K562 (cell line): ENCODE data around the gene MEF2C. TPM values are rescaled to one million over a fixed set of nuclear protein-coding genes. Genes with fewer than 3 reads are reported as not detected.
A peak's percentile ranks its signal among the peaks of the same experiment; 100 is the strongest.

Source experiments
- CEBPZ ChIP-seq: fragments of 150-350 bp; IDR thresholded peaks from 2 replicates; pipeline ENCODE4 v1.6.1; 2014; ENCODE audit warnings: low read depth, mild to moderate bottlenecking, low read length, borderline replicate concordance
- CHCHD3 ChIP-seq: fragments of 250-450 bp; sonication (Bioruptor Pico); IDR thresholded peaks from 2 replicates; pipeline ENCODE4 v2.1.2; 2022; ENCODE audit warnings: mild to moderate bottlenecking
- MAFG ChIP-seq: fragments of 450-650 bp; conservative IDR thresholded peaks from 2 replicates; pipeline ENCODE4 v1.6.1; 2016; ENCODE audit warnings: missing genetic modification characterization, missing compliant biosample characterization
- MAX ChIP-seq: sonication (generic); formaldehyde crosslinking; IDR thresholded peaks from 2 replicates; pipeline ENCODE4 v1.9.0; 2022; ENCODE audit warnings: mild to moderate bottlenecking, missing genetic modification reagents
- MTA3 ChIP-seq: fragments of 450-650 bp; formaldehyde crosslinking; IDR thresholded peaks from 2 replicates; pipeline ENCODE4 v1.6.1; 2017; ENCODE audit warnings: mild to moderate bottlenecking, borderline replicate concordance
- MTF1 ChIP-seq: fragments of 250-450 bp; sonication (Bioruptor Pico); IDR thresholded peaks from 2 replicates; pipeline ENCODE4 v1.9.0; 2021; ENCODE audit warnings: moderate library complexity, mild to moderate bottlenecking, inconsistent platforms, borderline replicate concordance
- MXD1 ChIP-seq: fragments of 250-450 bp; sonication (Bioruptor Pico); IDR thresholded peaks from 2 replicates; pipeline ENCODE4 v1.8.0; 2021; ENCODE audit warnings: borderline replicate concordance, mild to moderate bottlenecking, moderate library complexity; ENCODE audit not compliant: poor library complexity, severe bottlenecking
- NBN ChIP-seq: fragments of 450-650 bp; IDR thresholded peaks from 2 replicates; pipeline ENCODE4 v1.6.1; 2016; ENCODE audit warnings: low read depth, mild to moderate bottlenecking
- RERE ChIP-seq: sonication (generic); formaldehyde crosslinking; IDR thresholded peaks from 2 replicates; pipeline ENCODE4 v1.8.0; 2023; ENCODE audit warnings: missing genetic modification reagents, mild to moderate bottlenecking, borderline replicate concordance
- SMARCE1 ChIP-seq: fragments of 450-650 bp; IDR thresholded peaks from 2 replicates; pipeline ENCODE4 v1.7.1; 2016; ENCODE audit warnings: mild to moderate bottlenecking
- TRIM24 ChIP-seq, 2 experiments: fragments of 450-650 bp; IDR thresholded peaks; 2 replicates each; pipeline ENCODE4 v1.6.1; 2016
- XRCC4 ChIP-seq: IDR thresholded peaks from one replicate; pipeline ENCODE4 v1.6.1; 2011; ENCODE audit not compliant: insufficient read depth, insufficient read length; ENCODE audit errors: extremely low read depth
- ZBTB5 ChIP-seq: fragments of 450-650 bp; IDR thresholded peaks from 2 replicates; pipeline ENCODE4 v1.6.1; 2017; ENCODE audit warnings: antibody characterized with exemption
- ZNF324 ChIP-seq: fragments of 250-450 bp; sonication (Bioruptor Pico); IDR thresholded peaks from 2 replicates; pipeline ENCODE4 v1.4.0; 2020; ENCODE audit warnings: mild to moderate bottlenecking
- ZNF696 ChIP-seq: fragments of 250-450 bp; sonication (Bioruptor Pico); conservative IDR thresholded peaks from 2 replicates; pipeline ENCODE4 v1.4.0; 2020; ENCODE audit warnings: mild to moderate bottlenecking, moderate library complexity
- polyA plus RNA-seq, 8 experiments: library from polyadenylated mRNA; depleted of rRNA in 4 of 8; stranded (reverse) in 5 of 8; unstranded in 3 of 8; fragments of >200 nt; fragmentation: Nextera tagmentation in 2 of 8; fragmentation: Illumina TruSeq in 1 of 8; extraction: Ambion mirVana in 2 of 8; extraction: Trizol in 1 of 8; gene quantifications; 2 replicates each; pipeline versions ENCODE4 v1.2.1 to v1.2.3, GENCODE V29; 2011 to 2014; ENCODE audit warnings: inconsistent platforms in 1 of 8, missing spikeins in 1 of 8
- total RNA-seq, 7 experiments: library from RNA; depleted of rRNA in 6 of 7; stranded (reverse); fragments of >200 nt in 6 of 7; fragmentation: Illumina TruSeq in 2 of 7; extraction: Trizol in 2 of 7; gene quantifications; 2 replicates each; pipeline versions ENCODE4 v1.2.1 to v1.2.3, GENCODE V29; 2011 to 2021; ENCODE audit warnings: low replicate concordance in 1 of 7

Gene MEF2C
- total and polyA plus RNA-seq, 9 of the 15 experiments (the other 6 are each of a cell fraction or from before 2014, with no cell fraction given): 25.1 to 67.8 (median 58.3) TPM

- TF ChIP-seq MXD1 (CRISPR knock-in tag): no peak
- TF ChIP-seq ZNF324 (CRISPR knock-in tag): no peak
- TF ChIP-seq XRCC4: no peak
- no peak for TF ChIP-seq MAFG (tag)
- no peak for TF ChIP-seq CHCHD3
- no peak for TF ChIP-seq RERE (CRISPR knock-in tag)
- TF ChIP-seq CEBPZ: no peak
- TF ChIP-seq MAX: no peak
- peak; percentile 26; the same call in 1 of the 2 replicates for TF ChIP-seq NBN
- no peak for TF ChIP-seq ZBTB5
- TF ChIP-seq TRIM24 (IDR thresholded peaks at IDR 0.05): 0 out of 4 replicates have a peak, but pooled peaks of 1 of the 2 experiments have one; percentile 17
- TF ChIP-seq ZNF696 (CRISPR knock-in tag): no peak
- 0 out of 2 replicates have a peak, but pooled peaks have one; percentile 30 for TF ChIP-seq MTA3
- TF ChIP-seq MTF1 (CRISPR knock-in tag): no peak
- TF ChIP-seq SMARCE1: peak; percentile 69
Observed at GRCh38 chr5:88826646-88827585, 56.1 kb downstream of the MEF2C start (continued).
